Measurements from ENCODE around the gene FUT4.

- TF ChIP-seq EZH2 (IDR thresholded peaks at IDR 0.05; ENCODE audit: borderline replicate concordance), result no peak
- no peak for TF ChIP-seq CTCF (IDR thresholded peaks at IDR 0.05; ENCODE audit: poor library complexity)
- TF ChIP-seq EZH2phosphoT487 (IDR thresholded peaks at IDR 0.05; ENCODE audit: low read depth, severe bottlenecking, unreplicated experiment), result no peak
Observed at GRCh38 chr11:94563848-94564467, 20.2 kb downstream of the FUT4 start.
